ENCODE data around the gene FBXO24. TPM values are rescaled to one million over a fixed set of nuclear protein-coding genes. Genes with fewer than 3 reads are reported as not detected.
A peak's percentile ranks its signal among the peaks of the same experiment; 100 is the strongest.

FBXO24 gene
- polyA plus RNA-seq, 1 of the 3 experiments (the other 2 are of a cell fraction), result 0.94 TPM

- no peak for TF ChIP-seq MEF2A (IDR thresholded peaks at IDR 0.05; ENCODE audit: borderline replicate concordance, low read depth)
- no peak for TF ChIP-seq RAD21 (IDR thresholded peaks at IDR 0.05; ENCODE audit: low read length)
- TF ChIP-seq PBX3 (IDR thresholded peaks at IDR 0.05), result no peak
- no peak for TF ChIP-seq RXRA (IDR thresholded peaks at IDR 0.05; ENCODE audit: borderline replicate concordance, low read depth)
- TF ChIP-seq SMC3 (IDR thresholded peaks at IDR 0.05; ENCODE audit: low read depth, low read length), result no peak
- TF ChIP-seq FOXM1 (IDR thresholded peaks at IDR 0.05; ENCODE audit: low read depth), result no peak
- TF ChIP-seq USF2 (IDR thresholded peaks at IDR 0.05; ENCODE audit: borderline replicate concordance, low read depth, low read length), result no peak
- TF ChIP-seq TEAD4 (IDR thresholded peaks at IDR 0.05; ENCODE audit: borderline replicate concordance, insufficient read depth), result no peak
- TF ChIP-seq NRF1 (IDR thresholded peaks at IDR 0.05; ENCODE audit: low read depth, low read length), result no peak
- TF ChIP-seq EZH2phosphoT487 (IDR thresholded peaks at IDR 0.05; ENCODE audit: borderline replicate concordance, low read depth), result no peak
- TF ChIP-seq ZBTB33 (IDR thresholded peaks at IDR 0.05; ENCODE audit: borderline replicate concordance, low read depth), result no peak
- TF ChIP-seq TAF1 (IDR thresholded peaks at IDR 0.05; ENCODE audit: borderline replicate concordance, low read depth, low read length), result no peak
- TF ChIP-seq SIN3A (IDR thresholded peaks at IDR 0.05; ENCODE audit: borderline replicate concordance, low read depth, low read length), result no peak
- TF ChIP-seq REST (IDR thresholded peaks at IDR 0.05; ENCODE audit: low read depth, low read length), result no peak
- no peak for TF ChIP-seq RCOR1 (IDR thresholded peaks at IDR 0.05; ENCODE audit: low read length)
- TF ChIP-seq RFX5 (IDR thresholded peaks at IDR 0.05; ENCODE audit: low read length), result no peak
- TF ChIP-seq FOSL2 (IDR thresholded peaks at IDR 0.05; ENCODE audit: borderline replicate concordance, low read depth), result no peak
- no peak for TF ChIP-seq USF1 (IDR thresholded peaks at IDR 0.05; ENCODE audit: borderline replicate concordance, low read depth)
- TF ChIP-seq ELF1 (IDR thresholded peaks at IDR 0.05), result no peak
- TF ChIP-seq JUND (IDR thresholded peaks at IDR 0.05), result no peak
- H3K9me2 ChIP-seq, result no peaks in the 10 kb centered on the region
- no peak overlapping the region for H2AFZ ChIP-seq (ENCODE audit: low read depth)
- peak; percentile 11 for DNase-seq
- no peak overlapping the region for H3K4me2 ChIP-seq
- no peaks in the 10 kb centered on the region for H3F3A ChIP-seq (replicated peaks; ENCODE audit: insufficient read depth)
- no peak overlapping the region for H3K27ac ChIP-seq (ENCODE audit: low read depth in 2 of 2, low read length in 1 of 2)
- no peak overlapping the region for H3K9ac ChIP-seq
- no peaks in the 10 kb centered on the region for H3K9me3 ChIP-seq
- ChIA-PET POLR2A (interaction anchor here (0.8 kb wide), 1 partner anchor 9 kb away, joined by 4 read pairs; the partner anchor contains the start of gene FBXO24), CTCF (interaction anchor here (0.7 to 4.3 kb wide), 7 partner anchors 9 to 148 kb away, joined by 3 to 30 read pairs (median 4); no protein-coding TSS in a partner anchor)
- H3K4me1 ChIP-seq (ENCODE audit: control insufficient read depth in 1 of 2, insufficient read depth in 2 of 2, low read depth in 1 of 2, low read length in 1 of 2), result no peaks in the 10 kb centered on the region
- H3K36me3 ChIP-seq (replicated peaks in 1 of 2; ENCODE audit: control insufficient read depth in 1 of 2, insufficient read depth in 2 of 2, low read length in 1 of 2), result peaks cover 27 to 60% of the 10 kb centered on the region in 2 experiments
- peaks cover 4% of the 10 kb centered on the region; the same call in 1 of the 2 replicates for H3K79me2 ChIP-seq (ENCODE audit: insufficient read depth)
- H3K4me3 ChIP-seq (ENCODE audit: low read depth in 2 of 2, low read length in 1 of 2), result no peak overlapping the region
- H4K20me1 ChIP-seq (ENCODE audit: insufficient read depth), result 0 out of 2 replicates have a peak, but pooled peaks cover 7% of the 10 kb centered on the region
- H3K27me3 ChIP-seq (ENCODE audit: insufficient read depth), result no peaks in the 10 kb centered on the region
- 93% methylated on average over 14 of the region's 14 CpGs for WGBS (ENCODE audit: low lambda C conversion rate)
Measured at GRCh38 chr7:100577507-100577906, 8.6 kb upstream of the FBXO24 start.
